ENCODE data around the gene ASPRV1. TPM values are rescaled to one million over a fixed set of nuclear protein-coding genes. Genes with fewer than 3 reads are reported as not detected.

Gene ASPRV1
- total RNA-seq, 4 donors from 2014 or later, result 2.5 to 11.2 (median 5.1) TPM

- Histone ChIP-seq H3K4me3 (no peak overlapping the region), H3K27me3 (no peaks in the 10 kb centered on the region), H3K9me3 (no peaks in the 10 kb centered on the region), H3K27ac (no peak overlapping the region), H3K36me3 (peaks cover 0 to 5% (median 0%) of the 10 kb centered on the region in 3 donors), H3K4me1 (peaks cover 0 to 9% (median 0%) of the 10 kb centered on the region in 4 donors)
- DNase-seq (ENCODE audit: low spot score in 2 of 2), result no peak
- TF ChIP-seq CTCF (IDR thresholded peaks at IDR 0.05) (no peak), POLR2A (IDR thresholded peaks at IDR 0.05) (no peak), EP300 (IDR thresholded peaks at IDR 0.05) (no peak)
- 65 to 87% methylated on average over 4 of the region's 4 CpGs for WGBS, 2 donors
Observed at GRCh38 chr2:69977906-69978482, 16.6 kb upstream of the ASPRV1 start.

GRCh38 chr2:69977186-69977585 is 15.8 kb upstream of the ASPRV1 start:
- TF ChIP-seq CTCF (IDR thresholded peaks at IDR 0.05), result no peak
- no peak for TF ChIP-seq POLR2A (IDR thresholded peaks at IDR 0.05)
- no peak for TF ChIP-seq EP300 (IDR thresholded peaks at IDR 0.05)
- Histone ChIP-seq H3K4me1 (peaks cover 0 to 9% (median 0%) of the 10 kb centered on the region in 4 donors), H3K27ac (no peak overlapping the region), H3K27me3 (no peaks in the 10 kb centered on the region), H3K4me3 (no peak overlapping the region), H3K36me3 (no peaks in the 10 kb centered on the region), H3K9me3 (no peaks in the 10 kb centered on the region)
- DNase-seq (ENCODE audit: low spot score in 2 of 2), result no peak
- WGBS, 2 donors, result 91 to 95% methylated on average over 8 of the region's 8 CpGs

GRCh38 chr2:69975853-69976462 is 14.5 kb upstream of the ASPRV1 start:
- DNase-seq (ENCODE audit: low spot score in 2 of 2), result no peak
- Histone ChIP-seq H3K36me3 (no peaks in the 10 kb centered on the region), H3K27ac (no peak overlapping the region), H3K4me3 (no peak overlapping the region), H3K27me3 (no peaks in the 10 kb centered on the region), H3K9me3 (no peaks in the 10 kb centered on the region), H3K4me1 (peaks cover 0 to 9% (median 0%) of the 10 kb centered on the region in 4 donors)
- WGBS, 2 donors, result 82 to 83% methylated on average over 13 of the region's 13 CpGs
- TF ChIP-seq EP300 (IDR thresholded peaks at IDR 0.05) (no peak), CTCF (IDR thresholded peaks at IDR 0.05) (no peak), POLR2A (IDR thresholded peaks at IDR 0.05) (no peak)

GRCh38 chr2:69975136-69975852 is 13.9 kb upstream of the ASPRV1 start:
- no peak for DNase-seq (ENCODE audit: low spot score in 2 of 2)
- no peaks in the 10 kb centered on the region for H3K27me3 ChIP-seq
- H3K36me3 ChIP-seq, result no peaks in the 10 kb centered on the region
- 86 to 87% methylated on average over 12 of the region's 12 CpGs for WGBS, 2 donors
- H3K9me3 ChIP-seq, result no peaks in the 10 kb centered on the region
- H3K4me1 ChIP-seq, result peaks cover 0 to 6% (median 0%) of the 10 kb centered on the region in 4 donors
- TF ChIP-seq EP300 (IDR thresholded peaks at IDR 0.05), result no peak
- no peak overlapping the region for H3K27ac ChIP-seq
- H3K4me3 ChIP-seq, result no peak overlapping the region

- Histone ChIP-seq H3K9me3 (no peaks in the 10 kb centered on the region), H3K4me3 (no peak overlapping the region), H3K27ac (no peak overlapping the region), H3K4me1 (peaks cover 0 to 6% (median 0%) of the 10 kb centered on the region in 4 donors), H3K36me3 (no peaks in the 10 kb centered on the region), H3K27me3 (no peaks in the 10 kb centered on the region)
- TF ChIP-seq EP300 (IDR thresholded peaks at IDR 0.05), result no peak
- no peak for TF ChIP-seq CTCF (IDR thresholded peaks at IDR 0.05)
- TF ChIP-seq POLR2A (IDR thresholded peaks at IDR 0.05), result no peak
- 66 to 67% methylated on average over 4 of the region's 4 CpGs for WGBS, 2 donors
- DNase-seq (ENCODE audit: low spot score in 2 of 2), result no peak
Observed at GRCh38 chr2:69973335-69973735, 11.9 kb upstream of the ASPRV1 start.
